GM19023 (cell line): ENCODE results near the gene CAMSAP1.
"Not testable (repeated sequence)": the region's sequence is repeated elsewhere in the genome, so short reads cannot be mapped to it uniquely, and the experiment has no call there.

Source experiments
- ATAC-seq: cut with Tn5 transposase; IDR thresholded peaks from one replicate; pipeline ENCODE4 v1.9.1; 2021; ENCODE audit warnings: mild to moderate bottlenecking, moderate library complexity; ENCODE audit not compliant: unreplicated experiment

CAMSAP1 gene

DNA sequence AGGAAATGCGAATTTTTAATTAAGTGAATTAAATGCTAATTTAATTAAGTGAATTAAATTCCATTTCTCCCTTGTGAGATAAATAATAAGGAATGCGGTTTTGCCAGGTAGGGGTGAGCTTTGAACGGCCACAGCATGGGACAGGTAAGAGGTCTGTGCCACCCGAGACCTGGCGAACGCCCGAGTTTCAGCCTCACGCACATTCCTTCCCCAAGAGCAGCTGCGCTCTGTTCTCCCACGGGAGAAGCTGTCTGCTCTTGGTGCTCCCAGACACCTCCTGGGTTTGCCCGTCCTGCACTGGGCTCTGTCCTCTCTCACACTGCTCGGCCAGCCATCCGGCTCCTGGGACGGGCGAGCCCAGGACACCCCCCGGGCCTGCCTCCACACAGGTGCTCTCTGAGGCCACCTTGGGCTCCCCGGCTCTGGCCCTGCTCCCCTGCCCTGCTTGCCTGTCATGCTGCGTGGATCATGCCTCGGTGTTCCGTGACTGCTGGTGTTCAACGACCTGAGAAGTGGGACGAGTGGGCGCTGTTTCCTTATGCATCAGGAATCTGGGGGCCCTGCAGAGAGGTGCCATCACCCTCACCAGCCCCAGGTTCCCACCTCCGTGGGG lies 13.7 kb upstream of the CAMSAP1 start:
- no peak for ATAC-seq

DNA sequence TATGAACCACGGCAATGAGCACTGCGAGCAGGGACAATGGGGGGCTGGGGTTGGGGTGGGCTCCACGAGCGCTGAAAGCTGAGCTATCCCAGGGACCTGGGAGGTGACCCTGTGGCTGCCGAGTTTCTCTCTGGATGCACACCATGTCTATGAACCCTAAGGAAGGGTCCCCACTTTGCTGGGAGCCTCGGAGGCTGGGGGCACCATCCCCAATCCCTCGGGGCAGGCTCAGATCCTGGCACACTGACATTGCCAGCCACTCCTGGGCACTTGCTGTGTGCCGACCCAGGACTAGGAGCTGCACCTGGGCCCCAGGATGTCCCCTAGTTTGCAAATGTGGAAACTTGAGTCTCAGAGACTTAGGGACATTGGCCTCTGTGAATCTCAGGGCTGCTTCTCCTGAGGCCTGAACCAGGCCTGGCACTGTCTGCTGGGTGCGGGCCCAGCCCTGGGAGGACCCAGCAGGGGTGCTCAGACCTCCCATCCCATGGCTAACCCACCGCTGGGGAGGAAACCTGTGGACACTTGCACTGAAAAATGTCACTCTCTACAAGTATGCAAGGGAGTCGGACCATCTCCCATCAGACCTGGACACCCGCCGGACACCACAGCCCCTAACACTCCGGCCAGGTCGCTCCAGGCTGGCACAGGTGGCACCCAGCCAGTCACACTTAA lies 13.0 kb upstream of the CAMSAP1 start:
- ATAC-seq, result no peak

DNA sequence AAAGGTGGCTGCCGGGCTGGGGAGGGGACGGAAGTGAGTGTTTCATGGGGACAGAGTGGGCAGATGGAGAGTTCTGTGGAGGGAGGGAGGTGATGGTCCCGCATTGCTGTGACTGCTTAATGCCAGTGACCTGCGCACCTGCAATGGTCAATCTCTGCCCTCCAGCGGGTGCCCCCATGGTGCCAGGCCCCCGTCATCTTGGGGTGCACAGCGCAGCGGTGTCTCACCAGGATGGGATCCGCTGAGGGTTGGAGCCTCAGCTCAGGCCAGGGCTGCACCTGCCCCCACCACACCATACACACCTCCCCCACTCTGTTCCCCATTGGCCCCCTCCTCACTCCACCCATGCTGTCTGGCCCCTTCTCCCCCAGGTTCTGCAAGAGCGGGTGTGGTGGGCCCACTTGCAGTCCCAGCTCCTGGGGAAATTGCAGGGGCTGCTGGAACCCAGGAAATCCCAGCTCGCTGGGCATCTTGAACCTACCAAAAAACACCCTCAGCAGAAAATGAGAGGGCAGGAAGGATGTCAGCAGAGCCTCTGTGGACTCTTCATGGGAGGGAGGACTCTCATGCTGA lies 12.1 kb upstream of the CAMSAP1 start:
- ATAC-seq, result no peak

DNA sequence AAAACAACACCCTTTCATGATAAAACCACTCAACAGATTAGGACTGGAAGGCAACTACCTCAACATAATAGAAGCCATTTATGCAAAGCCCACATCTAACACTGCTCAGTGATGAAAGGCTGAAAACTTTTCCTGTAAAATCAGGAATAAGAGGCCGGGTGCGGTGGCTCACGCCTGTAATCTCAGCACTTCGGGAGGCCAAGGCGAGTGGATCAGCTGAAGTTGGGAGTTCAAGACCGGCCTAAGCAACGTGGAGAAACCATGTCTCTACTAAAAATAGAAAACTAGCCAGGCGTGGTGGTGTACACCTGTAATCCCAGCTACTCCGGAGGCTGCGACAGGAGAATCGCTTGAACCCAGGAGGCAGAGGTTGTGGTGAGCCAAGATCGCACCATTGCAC lies 8.9 kb upstream of the CAMSAP1 start:
- not testable (repeated sequence) for ATAC-seq

DNA sequence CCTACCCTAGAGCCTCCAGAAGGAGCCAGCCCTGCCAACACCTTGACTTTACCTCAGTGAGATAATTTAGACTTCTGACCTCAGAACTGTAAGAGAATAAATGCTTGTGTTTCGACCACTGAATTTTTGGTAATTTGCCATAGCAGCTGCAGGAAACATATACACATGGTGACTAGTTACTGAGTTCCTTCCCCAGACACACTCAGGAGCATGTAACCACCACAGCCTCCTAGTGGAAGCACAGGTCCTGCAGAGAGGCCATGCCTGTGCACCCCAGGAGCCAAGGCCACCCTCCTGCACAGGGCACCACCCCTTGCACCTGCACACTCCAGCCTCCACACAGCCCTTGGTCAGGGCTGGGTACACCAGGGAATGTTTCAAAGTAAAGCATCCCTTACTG lies 7.6 kb upstream of the CAMSAP1 start:
- ATAC-seq, result no peak

DNA sequence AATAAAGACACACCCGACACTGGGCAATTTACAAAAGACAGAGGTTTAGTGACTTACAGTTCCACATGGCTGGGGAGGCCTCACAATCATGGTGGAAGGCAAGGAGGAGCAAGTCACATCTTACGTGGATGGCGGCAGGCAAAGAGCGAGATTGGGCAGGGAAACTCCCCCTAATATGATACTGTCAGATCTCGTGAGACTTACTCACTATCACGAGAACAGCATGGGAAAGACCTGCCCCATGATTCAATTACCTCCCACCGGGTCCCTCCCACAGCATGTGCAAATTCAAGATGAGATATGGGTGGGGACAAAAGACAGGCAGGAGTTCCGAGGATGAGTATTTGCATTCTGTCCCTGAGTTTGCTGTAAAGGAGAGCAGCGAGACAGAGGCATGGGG lies 3.9 kb upstream of the CAMSAP1 start:
- ATAC-seq, result not testable (repeated sequence)

DNA sequence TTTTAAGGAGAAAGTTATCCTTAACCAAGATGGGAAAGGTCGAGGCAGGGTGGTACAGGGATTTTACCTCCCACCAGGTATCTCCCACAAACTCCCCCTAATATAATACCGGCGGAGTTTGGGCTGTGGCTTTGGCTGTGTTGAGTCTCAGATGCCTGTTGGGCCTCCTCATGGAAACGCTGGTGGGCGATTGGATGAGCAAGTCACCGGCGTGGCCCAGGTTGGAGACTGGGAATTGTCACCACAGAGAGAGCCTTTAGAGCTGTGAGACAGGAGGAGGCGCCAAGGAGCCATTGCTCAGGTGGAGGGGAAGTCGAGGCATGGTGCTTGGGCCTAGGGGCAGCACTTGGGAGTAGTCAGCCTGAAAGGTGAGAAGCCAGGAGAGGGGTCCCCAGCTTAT lies 3.4 kb upstream of the CAMSAP1 start:
- ATAC-seq, result no peak

DNA sequence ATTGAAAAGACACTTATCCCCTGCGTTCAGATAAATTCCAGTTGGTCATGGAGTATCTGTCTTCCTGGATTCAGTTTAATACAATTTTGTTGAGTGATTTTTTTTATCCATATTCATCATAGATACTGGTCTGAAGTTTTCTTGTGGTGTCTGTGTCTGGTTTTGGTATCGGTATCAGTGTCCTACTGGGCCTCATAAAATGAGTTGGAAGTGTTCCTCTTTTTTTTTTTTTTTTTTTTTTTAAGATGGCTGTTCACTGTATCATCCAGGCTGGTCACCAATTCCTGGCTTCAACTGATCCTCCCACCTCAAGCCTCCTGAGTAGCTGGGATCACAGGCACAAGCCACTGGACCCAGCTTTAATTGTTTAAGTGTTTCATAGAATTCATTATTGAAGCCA lies 2.9 kb upstream of the CAMSAP1 start:
- no peak for ATAC-seq

DNA sequence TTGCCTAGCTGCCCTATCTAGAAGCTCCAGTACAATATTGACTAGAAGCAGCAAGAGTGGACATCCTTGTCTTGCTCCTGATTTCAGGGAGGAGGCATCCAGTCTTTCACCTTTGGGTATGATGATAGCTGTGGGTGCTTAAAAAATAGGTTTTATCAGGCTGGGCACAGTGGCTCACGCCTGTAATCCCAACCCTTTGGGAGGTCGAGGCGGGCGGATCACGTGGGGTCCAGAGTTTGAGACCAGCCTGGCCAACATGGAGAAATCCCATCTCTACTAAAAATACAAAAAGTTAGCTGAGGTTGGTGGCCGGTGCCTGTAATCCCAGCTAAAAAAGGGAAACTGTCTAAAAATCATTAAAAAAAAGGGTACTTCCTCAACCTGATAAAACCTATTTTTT lies 2.0 kb upstream of the CAMSAP1 start:
- no peak for ATAC-seq

DNA sequence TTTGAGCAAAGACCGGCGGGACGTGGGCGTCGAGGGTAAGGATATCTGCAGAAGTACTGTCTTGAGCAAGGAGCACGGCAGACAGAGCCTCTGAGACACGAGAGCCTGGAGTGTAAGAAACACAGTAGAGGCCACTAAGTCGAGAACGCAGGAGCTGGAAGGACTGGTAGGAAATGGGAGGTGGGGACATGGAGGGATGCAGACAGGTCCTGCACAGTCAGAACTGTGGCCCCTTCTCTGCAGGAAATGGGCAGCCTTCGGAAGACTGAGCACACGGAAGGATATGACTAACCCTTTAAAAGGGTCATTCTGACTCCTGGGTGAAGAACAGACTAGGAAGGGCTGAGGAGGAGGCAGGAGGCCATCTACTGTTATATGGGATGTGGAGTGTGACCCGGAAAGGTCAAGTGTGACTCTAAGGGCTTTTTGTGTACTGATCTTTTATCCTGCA lies 1.4 kb upstream of the CAMSAP1 start:
- no peak for ATAC-seq

DNA sequence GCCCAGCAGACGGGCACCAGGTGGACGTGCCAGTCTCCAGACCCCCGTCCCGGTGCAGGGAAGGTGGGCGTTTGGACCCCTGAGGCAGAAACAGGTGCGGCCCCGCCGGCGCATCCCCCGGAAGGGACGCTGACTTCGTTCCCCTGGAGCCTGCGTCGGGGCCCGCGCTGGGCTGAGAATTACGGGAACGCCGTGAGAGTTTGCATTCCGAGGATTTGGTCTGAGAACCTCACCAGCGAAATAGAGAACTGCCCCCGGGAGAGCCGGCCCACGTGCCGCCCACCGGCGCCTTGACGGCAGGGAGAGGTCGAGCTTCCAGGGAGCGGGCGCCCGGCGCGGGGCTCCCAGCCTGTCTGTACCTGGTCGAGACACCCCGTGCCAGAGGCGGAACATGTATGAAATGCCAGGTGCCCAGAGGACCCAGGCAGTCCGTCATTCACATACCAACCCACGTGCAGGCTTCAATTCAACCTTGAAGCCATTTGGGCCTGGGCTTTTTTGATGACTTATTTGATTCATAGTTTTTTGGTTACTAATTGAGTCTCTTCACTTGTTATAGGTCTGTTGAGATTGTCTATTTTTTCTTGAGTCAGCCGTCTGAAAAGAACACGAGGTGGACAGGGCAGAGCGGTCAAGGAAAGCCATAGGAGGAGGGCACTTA lies 877 bp upstream of the CAMSAP1 start:
- peak; percentile 4 for ATAC-seq

DNA sequence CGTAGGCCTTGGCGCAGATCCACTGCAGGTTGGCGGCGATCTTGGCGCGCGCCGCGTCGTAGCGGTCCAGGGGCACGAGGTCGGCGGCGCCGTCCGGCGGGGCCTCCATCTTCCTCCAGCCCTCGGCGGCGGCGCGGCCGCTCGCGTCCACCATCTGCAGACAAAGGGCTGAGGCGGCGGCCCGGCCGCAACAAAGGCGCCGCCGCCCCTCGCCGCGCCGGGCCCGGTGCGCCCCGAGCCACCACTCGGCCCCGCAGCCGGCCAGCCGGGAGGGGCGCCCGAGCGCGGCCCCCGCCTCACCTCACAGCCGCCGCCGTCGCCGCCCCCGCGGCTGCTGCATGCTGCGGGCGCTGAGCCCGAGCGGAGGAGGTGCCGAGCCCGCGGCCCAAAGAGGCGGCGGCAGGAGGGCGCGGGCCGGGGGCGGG lies 328 bp downstream of the CAMSAP1 start:
- no peak for ATAC-seq

DNA sequence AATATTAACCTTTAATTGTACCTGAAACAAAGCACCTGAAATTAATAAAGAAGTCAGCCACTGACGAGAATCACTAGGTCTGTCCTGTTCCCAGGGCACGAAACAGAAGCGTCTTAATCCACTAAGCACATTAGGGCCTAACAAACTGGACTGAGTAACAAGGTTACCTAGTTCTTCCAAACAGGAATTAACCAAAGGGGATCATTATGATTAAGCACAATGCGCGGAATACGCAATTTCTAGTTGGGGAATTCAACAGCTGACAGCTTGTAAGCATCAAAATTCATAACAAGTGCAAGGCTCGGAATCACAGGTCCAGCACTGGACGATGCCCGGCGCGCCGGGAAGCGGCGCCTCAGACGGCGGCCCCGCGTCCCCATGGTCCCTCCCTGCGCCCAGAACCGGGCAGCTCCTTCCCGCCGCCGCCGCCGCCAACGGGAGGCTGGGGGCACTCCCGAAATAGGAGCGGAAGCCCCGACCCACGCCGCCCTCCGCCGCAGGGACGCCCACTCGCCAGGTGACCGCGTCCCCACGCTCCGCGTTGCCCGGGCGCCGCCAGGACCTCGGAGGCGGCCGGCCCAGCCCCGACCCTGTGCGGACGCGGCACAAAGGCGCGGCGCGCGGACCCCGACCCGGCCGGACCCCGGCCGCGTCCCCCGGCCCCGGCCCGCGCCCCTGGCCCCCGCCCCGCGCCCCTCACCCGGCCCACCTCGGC lies 898 bp downstream of the CAMSAP1 start:
- ATAC-seq, result peak; percentile 3

DNA sequence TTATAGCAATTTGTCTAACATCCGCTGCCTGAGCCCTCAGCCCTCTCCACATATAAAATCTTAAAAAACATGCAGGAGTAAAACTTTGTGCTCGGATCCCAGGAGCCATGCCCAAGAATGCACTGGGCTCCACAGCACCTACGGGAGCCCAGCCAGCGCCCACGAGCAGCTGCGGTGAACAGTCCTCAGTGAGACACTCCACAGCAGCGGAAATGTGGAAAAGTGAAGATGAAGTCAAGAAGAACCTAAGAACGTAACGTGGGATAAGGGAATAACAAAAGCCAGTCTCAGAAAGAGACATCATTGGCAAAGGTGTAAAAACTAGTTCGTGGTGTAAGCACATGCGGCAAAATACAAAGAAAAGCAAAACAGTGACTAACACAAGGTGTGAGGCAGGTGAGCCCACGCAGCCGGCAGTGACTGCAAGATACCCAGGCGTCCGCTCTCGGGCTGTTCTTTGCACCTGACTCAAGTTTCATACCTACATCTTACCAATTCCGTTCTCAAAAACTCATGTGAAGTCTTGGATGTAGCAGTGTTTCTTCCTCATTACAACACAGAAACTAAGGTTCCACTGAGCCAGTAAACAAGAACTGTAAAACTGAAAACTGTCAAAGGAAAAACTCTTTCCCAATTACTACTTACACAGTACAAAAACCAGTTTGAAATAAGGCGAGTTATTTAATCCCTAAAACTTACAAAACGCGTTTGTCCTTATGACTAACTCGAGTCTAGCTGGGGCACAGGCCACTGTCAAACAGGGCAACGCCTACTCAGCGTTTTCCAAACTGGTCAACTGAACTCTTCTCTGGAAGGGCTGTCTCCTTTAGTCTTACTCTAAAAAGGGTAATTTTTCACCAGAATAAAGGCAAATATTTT lies 1.7 kb downstream of the CAMSAP1 start:
- ATAC-seq, result no peak

DNA sequence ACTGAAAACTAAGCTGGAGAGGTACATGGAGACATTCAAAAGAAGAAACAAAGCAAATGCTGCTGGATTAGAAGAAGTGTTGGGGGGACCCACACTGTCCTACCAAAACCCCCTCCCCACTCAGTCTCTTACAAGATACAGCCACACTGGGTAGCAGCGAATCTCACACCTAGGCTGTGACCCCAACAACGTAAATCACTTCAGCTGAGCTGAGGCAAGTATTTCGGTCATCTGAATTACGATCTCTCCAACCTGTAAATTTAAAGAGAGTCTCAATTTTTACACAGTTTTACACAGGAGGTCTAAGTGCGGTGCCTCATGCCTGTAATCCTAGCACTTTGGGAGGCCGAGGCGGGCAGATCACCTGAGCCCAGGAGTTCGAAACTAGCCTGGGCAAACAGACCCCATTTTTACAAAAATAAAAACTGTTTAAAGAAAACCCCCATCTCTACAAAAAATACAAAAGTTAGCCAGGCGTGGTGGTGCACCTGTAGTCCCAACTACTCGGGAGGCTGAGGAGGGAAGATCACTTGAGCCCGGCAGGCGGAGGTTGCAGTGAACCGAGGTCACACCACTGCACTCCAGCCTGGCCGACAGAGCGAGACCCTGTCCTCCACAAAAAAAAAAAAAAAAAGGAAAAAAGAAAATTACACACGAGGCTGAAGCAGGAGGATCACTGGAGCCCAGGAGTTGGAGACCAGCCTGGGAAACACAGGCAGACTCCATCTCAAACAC lies 3.4 kb downstream of the CAMSAP1 start:
- ATAC-seq, result no peak

DNA sequence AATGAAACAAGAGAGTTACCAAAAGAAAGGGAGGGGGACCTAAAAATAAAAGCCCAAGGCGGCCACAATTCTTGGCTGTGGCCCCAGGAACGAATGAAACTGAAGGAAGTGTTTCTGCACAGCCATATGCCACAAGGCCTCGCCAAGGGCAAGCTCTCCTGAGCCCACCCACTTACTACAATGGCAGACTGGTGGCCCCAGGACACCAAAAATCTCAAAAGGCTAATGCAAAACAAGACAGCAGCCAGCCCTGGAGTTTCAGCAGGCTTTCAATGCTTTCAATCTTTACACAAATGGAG lies 4.0 kb downstream of the CAMSAP1 start:
- ATAC-seq, result no peak

DNA sequence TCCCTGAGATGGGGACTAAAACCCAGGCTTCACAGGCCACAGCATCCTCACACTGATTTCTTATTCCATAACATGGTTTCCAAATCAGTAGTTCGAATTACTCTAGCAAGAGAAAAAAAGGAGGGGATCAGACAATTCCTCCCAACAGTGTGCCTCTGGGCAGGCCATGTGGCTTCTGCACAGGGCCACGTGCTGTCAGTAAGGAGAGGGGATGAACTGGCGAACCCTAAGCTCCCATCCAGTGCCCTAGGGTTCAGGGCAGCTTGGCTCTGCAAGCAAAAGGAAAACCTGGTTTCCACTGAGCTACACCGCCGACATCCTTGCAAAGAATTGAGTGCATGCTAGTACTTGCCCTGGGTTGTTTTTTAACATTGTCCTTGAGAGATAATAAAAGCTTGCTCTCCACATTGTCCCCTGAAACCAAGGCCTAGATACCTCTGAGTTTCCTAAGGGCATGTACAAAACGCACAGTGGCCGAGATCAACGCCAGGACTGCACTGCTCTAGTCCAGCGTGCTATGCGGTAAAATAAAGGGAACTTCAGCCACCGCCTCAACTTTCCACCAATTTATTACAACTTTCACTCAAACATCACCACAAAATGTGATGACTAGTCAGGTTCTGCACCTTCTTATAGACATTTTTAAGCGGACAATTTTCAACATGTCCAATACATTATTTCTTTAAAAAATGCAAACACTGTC lies 4.5 kb downstream of the CAMSAP1 start:
- ATAC-seq, result no peak

DNA sequence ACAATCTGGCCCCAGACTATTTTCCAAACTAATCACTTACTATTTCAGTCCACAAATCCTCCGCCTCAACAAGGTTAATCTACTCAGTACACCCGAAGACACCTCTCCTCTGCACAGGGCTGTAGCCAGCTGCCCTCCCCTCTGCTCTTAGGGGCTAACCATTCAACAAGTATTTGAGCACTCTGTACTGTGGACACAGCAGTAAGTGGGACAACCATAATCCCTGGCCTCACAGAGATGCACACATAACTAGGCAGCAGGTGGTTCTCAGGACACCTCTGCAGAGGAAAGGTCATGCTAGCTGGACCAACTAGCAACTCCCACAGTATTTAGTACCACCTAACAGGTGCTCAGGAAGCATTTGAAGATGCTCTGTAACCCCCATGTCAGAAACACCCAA lies 5.5 kb downstream of the CAMSAP1 start:
- ATAC-seq, result no peak

DNA sequence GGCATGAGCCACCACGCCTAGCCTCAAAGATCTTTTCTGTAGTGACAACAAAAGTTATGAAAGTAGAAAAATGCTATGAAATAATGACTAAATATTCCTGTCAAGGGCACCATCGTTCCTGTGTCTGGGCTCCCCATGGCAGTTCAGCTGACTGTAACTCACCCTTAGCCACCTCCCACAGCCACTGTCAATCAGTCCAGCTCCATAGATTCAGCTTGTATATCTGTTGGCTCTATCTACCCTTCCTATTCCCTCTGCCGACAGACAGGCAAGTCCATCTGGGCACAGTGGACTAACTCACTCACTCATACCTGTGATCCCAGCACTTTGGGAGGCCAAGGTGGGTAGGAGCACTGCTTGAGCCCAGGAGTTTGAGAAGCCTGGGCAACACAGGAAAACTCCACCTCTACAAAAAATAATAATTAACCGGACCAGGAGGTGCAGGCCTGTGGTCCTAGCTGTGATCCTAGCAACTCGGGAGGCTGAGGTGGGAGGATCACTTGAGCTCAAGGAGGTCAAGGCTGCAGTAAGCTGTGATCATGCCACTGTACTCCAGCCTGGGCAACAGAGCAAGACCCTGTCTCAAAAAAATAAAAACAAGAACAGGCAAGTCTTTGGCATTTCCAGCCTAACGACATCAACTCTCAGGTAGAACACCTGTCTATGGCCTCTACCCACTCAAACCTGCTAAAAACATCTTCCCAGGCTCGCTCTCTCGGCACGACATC lies 6.2 kb downstream of the CAMSAP1 start:
- ATAC-seq, result no peak
